Measurements from ENCODE around the gene ARRB2. TPM values are rescaled to one million over a fixed set of nuclear protein-coding genes. Genes with fewer than 3 reads are reported as not detected.
"Not testable (repeated sequence)": the region's sequence is repeated elsewhere in the genome, so short reads cannot be mapped to it uniquely, and the experiment has no call there.

Gene ARRB2
- total RNA-seq, 1 donor from 2014 or later: 43.4 TPM

DNA sequence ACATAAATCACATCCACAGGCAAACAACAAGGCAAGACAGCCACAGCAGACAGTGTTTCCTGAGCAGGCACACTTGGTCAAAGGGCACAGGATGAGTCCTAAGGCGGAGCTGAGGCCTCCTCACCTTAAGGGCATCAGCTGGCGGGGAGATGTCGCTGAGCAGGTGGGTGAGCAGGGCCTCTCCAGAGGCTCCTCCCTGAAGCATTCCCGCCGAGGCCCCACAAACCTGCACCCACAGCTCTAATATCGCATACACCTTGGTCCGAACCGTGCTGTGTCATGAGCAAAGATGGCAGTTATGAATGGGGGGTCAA, 35.8 kb upstream of the ARRB2 start:
- no peaks in the 10 kb centered on the region for H3K27me3 ChIP-seq
- no peaks in the 10 kb centered on the region for H3K9me3 ChIP-seq
- intact Hi-C loops (cut with DNase I): no loop called here
- peaks cover 74 to 81% of the 10 kb centered on the region in 2 donors for H3K36me3 ChIP-seq
- H3K27ac ChIP-seq: no peak overlapping the region
- no peak for DNase-seq (ENCODE audit: low spot score in 2 of 2)
- H3K4me1 ChIP-seq: no peaks in the 10 kb centered on the region
- no peak overlapping the region for H3K4me3 ChIP-seq
- TF ChIP-seq, protein P1, sequence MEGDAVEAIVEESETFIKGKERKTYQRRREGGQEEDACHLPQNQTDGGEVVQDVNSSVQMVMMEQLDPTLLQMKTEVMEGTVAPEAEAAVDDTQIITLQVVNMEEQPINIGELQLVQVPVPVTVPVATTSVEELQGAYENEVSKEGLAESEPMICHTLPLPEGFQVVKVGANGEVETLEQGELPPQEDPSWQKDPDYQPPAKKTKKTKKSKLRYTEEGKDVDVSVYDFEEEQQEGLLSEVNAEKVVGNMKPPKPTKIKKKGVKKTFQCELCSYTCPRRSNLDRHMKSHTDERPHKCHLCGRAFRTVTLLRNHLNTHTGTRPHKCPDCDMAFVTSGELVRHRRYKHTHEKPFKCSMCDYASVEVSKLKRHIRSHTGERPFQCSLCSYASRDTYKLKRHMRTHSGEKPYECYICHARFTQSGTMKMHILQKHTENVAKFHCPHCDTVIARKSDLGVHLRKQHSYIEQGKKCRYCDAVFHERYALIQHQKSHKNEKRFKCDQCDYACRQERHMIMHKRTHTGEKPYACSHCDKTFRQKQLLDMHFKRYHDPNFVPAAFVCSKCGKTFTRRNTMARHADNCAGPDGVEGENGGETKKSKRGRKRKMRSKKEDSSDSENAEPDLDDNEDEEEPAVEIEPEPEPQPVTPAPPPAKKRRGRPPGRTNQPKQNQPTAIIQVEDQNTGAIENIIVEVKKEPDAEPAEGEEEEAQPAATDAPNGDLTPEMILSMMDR (IDR thresholded peaks at IDR 0.05): no peak

DNA sequence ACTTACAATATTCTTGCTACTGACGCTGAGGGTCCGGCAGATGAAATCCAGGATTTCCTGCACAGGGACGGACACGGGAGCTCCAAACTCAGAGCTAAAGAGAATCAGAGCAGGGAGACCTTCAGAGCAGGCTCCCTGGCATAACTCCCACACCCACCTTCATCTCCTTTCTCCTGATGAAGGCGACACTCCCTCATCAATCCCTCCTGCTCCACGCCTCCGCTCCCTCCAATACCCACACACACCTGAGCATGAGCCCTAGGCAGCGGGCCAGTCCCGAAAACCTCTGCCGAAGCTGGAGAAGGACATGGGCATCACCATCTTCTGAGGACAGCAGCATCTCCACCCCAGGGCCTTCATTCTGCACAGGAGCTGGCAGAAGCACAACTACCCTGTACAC, 34.6 kb upstream of the ARRB2 start:
- H3K36me3 ChIP-seq: peaks cover 77 to 84% of the 10 kb centered on the region in 2 donors

DNA sequence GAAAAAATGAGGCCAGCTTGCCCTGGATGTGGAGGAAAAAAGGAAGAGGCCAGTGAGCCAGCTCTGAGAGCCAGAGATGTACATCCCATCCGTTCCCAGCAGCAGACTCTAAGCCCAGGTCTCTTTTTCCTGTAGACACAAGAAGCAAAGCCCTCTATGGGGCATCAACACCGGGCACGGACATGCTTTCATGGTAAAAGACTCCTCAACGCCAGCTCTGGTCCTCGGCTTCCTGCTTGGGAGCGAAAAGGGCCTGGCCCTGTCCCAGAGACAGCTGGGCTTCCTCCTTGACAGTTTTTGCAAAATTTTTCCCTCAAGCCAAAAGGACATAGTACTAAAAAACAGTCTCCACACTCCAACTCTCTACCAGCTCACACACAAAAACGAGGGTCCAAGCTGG, 33.6 kb upstream of the ARRB2 start:
- no peak for DNase-seq (ENCODE audit: low spot score in 2 of 2)
- Histone ChIP-seq H3K27ac (no peak overlapping the region), H3K9me3 (no peaks in the 10 kb centered on the region), H3K27me3 (no peaks in the 10 kb centered on the region), H3K4me1 (no peaks in the 10 kb centered on the region), H3K36me3 (peaks cover 72 to 83% of the 10 kb centered on the region in 2 donors), H3K4me3 (no peak overlapping the region)
- TF ChIP-seq, protein P1 (IDR thresholded peaks at IDR 0.05): no peak
- intact Hi-C loops (cut with DNase I): no loop called here

More for the DNA sequence above, 34.6 kb upstream of the ARRB2 start:
- DNase-seq (ENCODE audit: low spot score in 2 of 2): no peak
- TF ChIP-seq, protein P1 (IDR thresholded peaks at IDR 0.05): no peak
- H3K27me3 ChIP-seq: no peaks in the 10 kb centered on the region
- H3K4me3 ChIP-seq: no peak overlapping the region
- H3K9me3 ChIP-seq: no peaks in the 10 kb centered on the region
- no peak overlapping the region for H3K27ac ChIP-seq
- intact Hi-C loops (cut with DNase I): no loop called here
- H3K4me1 ChIP-seq: no peaks in the 10 kb centered on the region

DNA sequence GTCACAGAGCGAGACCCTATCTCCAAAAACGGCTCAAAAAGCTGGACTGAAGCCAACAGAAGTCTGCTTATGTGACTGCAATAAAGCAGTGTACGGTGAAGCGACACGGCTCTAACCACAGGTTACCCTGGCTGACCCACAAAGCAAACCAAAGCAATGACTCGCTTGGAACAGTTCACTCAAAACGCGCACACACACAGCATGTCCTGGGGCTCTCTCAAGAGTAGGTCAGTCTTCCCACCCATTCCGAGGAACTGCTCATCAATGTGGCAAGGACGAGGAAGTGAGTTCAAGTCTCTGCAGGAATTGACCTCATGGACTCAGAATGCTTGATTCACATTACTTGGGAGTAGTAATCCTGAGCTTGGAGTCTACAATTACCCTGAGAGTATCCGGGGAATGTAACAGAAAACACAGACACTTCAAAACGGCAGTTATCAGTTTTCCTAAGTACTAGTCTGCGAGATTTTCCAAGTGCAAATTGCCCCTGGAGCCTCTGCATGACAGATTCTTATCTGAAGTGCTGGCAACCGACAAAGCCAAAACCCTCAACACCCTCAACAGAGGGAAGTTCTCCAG, 31.9 kb upstream of the ARRB2 start:
- no peaks in the 10 kb centered on the region for H3K27me3 ChIP-seq
- TF ChIP-seq, protein P1 (IDR thresholded peaks at IDR 0.05): no peak
- H3K4me3 ChIP-seq: no peak overlapping the region
- H3K4me1 ChIP-seq: no peaks in the 10 kb centered on the region
- H3K9me3 ChIP-seq: no peaks in the 10 kb centered on the region
- intact Hi-C loops (cut with DNase I): no loop called here
- H3K27ac ChIP-seq: no peak overlapping the region
- H3K36me3 ChIP-seq: peaks cover 65 to 77% of the 10 kb centered on the region in 2 donors
- no peak for DNase-seq (ENCODE audit: low spot score in 2 of 2)

DNA sequence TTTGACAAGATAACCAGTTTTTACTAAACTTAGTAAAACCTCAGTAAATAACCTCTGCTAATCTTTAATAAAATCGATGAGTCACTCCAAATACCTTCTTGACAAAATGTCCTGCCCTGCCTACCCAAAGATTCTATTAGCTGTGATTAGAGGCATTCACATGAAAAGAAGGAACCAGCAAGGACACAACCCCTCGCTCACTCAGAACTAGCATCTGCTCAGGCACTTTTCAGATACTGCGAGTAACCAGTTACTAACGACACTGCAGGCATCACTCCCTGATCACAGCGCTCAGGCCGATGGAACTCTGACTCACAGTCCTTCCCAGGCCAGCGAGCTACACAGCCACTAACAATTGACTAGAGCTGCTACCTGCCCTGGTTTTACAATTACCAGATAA, 30.8 kb upstream of the ARRB2 start:
- TF ChIP-seq, protein P1 (IDR thresholded peaks at IDR 0.05): no peak
- no peak for DNase-seq (ENCODE audit: low spot score in 2 of 2)
- no peak overlapping the region for H3K27ac ChIP-seq
- H3K9me3 ChIP-seq: no peaks in the 10 kb centered on the region
- intact Hi-C loops (cut with DNase I): no loop called here
- peaks cover 55 to 66% of the 10 kb centered on the region in 2 donors for H3K36me3 ChIP-seq
- H3K27me3 ChIP-seq: no peaks in the 10 kb centered on the region
- no peaks in the 10 kb centered on the region for H3K4me1 ChIP-seq
- no peak overlapping the region for H3K4me3 ChIP-seq

DNA sequence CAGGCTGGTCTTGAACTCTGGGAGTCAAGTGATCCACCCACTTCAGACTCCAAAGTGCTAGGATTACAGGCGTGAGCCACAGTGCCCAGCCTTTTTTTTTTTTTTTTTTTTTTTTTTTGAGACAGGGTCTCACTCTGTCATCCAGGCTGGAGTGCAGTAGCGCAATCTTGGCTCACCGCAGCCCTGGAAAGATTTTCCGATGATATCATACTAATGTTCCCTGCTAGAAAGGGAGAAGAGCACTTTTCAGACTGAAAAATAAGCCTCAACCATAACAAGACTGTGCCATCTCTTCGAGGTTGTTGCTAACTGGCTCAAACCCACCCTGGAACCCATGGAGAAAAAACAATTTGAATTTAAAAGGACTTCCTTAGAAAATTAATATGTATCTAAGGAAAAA, 26.7 kb upstream of the ARRB2 start:
- H3K4me3 ChIP-seq; DNase-seq (ENCODE audit: low spot score in 2 of 2); H3K9me3 ChIP-seq; H3K4me1 ChIP-seq; H3K27me3 ChIP-seq; intact Hi-C loops (cut with DNase I): not testable (repeated sequence)
- Histone ChIP-seq H3K36me3 (peaks cover 30 to 34% of the 10 kb centered on the region in 2 donors), H3K27ac (peak overlapping the region; percentile 47 to 84)

DNA sequence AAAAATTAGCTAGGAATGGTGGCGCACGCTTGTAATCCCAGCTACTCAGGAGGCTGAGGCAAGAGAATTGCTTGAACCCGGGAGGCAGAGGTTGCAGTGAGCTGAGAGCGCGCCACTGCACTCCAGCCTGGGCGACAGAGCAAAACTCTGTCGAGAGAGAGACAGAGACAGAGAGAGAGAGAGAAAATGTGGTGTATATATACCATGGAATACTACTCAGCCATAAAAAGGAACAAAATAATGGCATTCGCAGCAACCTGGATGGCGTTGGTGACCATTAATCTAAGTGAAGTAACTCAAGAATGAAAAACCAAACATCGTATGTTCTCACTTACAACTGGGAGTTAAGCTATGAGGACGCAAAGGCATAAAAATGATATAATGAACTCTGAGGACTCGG, 20.6 kb upstream of the ARRB2 start:
- DNase-seq (ENCODE audit: low spot score in 2 of 2); H3K9me3 ChIP-seq; intact Hi-C loops (cut with DNase I); H3K4me1 ChIP-seq; H3K27ac ChIP-seq; H3K4me3 ChIP-seq; H3K27me3 ChIP-seq: not testable (repeated sequence)
- peaks cover 30 to 31% of the 10 kb centered on the region in 2 donors for H3K36me3 ChIP-seq
